Tibial artery (tissue), 4 donors: Measurements from ENCODE around the gene INS.

Experiments
- DNase-seq, 2 donors: peaks; one replicate each; pipeline ENCODE4 v3.0.0-alpha.2; 2019
- H3K27ac ChIP-seq, 2 donors: fragments of 200-600 bp; sonication (generic) in 1 of 2; 1 replicate in 1 of 2; 2 replicates in 1 of 2; pipeline ENCODE4 v1.5.1; 2018 to 2019; ENCODE audit warnings: mild to moderate bottlenecking in 1 of 2
- H3K27me3 ChIP-seq, 2 donors: fragments of 200-600 bp; sonication (generic) in 1 of 2; one replicate each; pipeline versions ENCODE4 v1.5.1 to v1.6.0; 2016 to 2019
- H3K36me3 ChIP-seq, 3 donors: fragments of 200-600 bp; sonication (generic) in 2 of 3; one replicate each; pipeline ENCODE4 v1.5.1; 2016 to 2019; ENCODE audit warnings: mild to moderate bottlenecking in 2 of 3
- H3K4me1 ChIP-seq, 4 donors: fragments of 200-600 bp; sonication (generic) in 2 of 4; 1 replicate in 3 of 4; 2 replicates in 1 of 4; pipeline ENCODE4 v1.5.1; 2016 to 2019
- H3K4me3 ChIP-seq, 2 donors: fragments of 200-600 bp; sonication (generic) in 1 of 2; 1 replicate in 1 of 2; 2 replicates in 1 of 2; pipeline ENCODE4 v1.5.1; 2018 to 2019; ENCODE audit warnings: mild to moderate bottlenecking in 2 of 2
- H3K9me3 ChIP-seq, 3 donors: fragments of 200-600 bp; sonication (generic) in 1 of 3; one replicate each; pipeline ENCODE4 v1.5.1; 2016 to 2019
- intact Hi-C: fragments of 100-400 bp; cut with DNase I; formaldehyde crosslinking; loops from one replicate; pipeline ENCODE4 v1.15.0; 2023; ENCODE audit warnings: low total_unique reads
- TF ChIP-seq, protein P1 (sequence below), 2 experiments: fragments of 200-600 bp in 1 of 2; fragments of 450-650 bp in 1 of 2; IDR thresholded peaks; one replicate each; pipeline ENCODE4 v1.5.1; 2017 to 2019; ENCODE audit warnings: antibody characterized with exemption in 2 of 2, mild to moderate bottlenecking in 1 of 2, moderate library complexity in 1 of 2

INS gene

DNA sequence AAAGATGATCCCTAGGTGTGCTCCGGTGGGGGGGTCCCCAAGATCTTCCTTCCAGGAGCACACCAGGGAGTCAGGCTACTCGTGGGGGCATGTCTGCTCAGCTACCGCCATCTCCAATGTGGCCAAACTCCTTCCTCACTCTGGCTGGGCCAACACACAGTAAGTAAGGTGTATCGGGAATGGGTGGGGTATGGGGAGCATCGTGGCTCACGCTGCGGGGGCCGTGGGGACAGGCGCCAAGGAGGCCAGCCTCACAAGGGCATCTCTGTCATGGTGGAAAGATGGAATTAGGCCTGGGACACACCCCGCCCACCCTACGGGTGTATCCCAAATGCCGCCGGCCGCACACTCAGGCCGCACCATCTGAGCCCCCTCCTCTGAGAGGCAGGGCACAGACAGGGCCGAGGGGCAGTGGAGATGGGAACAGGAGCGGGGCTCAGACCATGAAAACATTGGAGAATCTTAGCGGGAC lies 30.1 kb downstream of the INS start:
- H3K4me1 ChIP-seq: no peaks in the 10 kb centered on the region
- H3K27me3 ChIP-seq: peaks cover 0 to 66% of the 10 kb centered on the region in 2 donors
- intact Hi-C loops: no loop called here
- TF ChIP-seq, protein P1, sequence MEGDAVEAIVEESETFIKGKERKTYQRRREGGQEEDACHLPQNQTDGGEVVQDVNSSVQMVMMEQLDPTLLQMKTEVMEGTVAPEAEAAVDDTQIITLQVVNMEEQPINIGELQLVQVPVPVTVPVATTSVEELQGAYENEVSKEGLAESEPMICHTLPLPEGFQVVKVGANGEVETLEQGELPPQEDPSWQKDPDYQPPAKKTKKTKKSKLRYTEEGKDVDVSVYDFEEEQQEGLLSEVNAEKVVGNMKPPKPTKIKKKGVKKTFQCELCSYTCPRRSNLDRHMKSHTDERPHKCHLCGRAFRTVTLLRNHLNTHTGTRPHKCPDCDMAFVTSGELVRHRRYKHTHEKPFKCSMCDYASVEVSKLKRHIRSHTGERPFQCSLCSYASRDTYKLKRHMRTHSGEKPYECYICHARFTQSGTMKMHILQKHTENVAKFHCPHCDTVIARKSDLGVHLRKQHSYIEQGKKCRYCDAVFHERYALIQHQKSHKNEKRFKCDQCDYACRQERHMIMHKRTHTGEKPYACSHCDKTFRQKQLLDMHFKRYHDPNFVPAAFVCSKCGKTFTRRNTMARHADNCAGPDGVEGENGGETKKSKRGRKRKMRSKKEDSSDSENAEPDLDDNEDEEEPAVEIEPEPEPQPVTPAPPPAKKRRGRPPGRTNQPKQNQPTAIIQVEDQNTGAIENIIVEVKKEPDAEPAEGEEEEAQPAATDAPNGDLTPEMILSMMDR (IDR thresholded peaks at IDR 0.05): no peak
- H3K4me3 ChIP-seq: no peak overlapping the region
- no peak overlapping the region for H3K27ac ChIP-seq
- H3K9me3 ChIP-seq: no peaks in the 10 kb centered on the region
- no peaks in the 10 kb centered on the region for H3K36me3 ChIP-seq
- no peak for DNase-seq

DNA sequence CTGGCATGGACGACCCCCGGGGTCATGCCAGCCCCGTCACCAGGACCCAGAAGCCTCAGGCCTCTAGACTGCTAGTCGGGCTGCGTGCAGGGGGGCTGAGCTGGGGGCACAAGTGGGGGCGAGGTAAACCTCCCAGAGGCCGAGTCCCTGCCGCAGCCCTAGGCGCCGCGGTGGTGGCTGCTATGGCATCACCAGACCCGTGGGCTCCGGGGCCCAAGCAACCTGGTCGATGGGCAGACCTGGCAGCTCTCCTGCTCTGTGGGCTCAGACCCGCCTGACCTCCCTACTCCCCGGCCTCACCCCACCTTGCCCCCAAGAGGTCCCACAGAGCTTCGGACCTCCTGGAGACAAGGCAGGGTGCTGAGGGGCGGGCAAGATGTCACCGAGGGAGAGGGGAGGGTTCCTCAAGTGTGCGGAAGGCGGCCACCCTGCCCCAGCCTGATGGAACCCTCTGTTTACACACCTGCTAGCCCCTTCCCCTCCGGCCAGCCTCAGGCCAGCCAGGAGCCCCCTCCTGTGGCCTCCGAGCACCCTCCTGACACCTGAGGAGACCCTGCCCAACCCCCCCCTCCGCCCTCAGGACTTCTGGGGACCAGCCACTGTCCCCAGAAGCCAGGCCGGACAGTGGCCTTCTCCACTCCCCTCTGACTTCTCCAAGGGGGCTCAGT lies 31.2 kb downstream of the INS start:
- intact Hi-C loops: no loop called here
- no peaks in the 10 kb centered on the region for H3K9me3 ChIP-seq
- no peak overlapping the region for H3K4me3 ChIP-seq
- H3K36me3 ChIP-seq: no peaks in the 10 kb centered on the region
- H3K27ac ChIP-seq: no peak overlapping the region
- TF ChIP-seq, protein P1 (IDR thresholded peaks at IDR 0.05): no peak
- no peaks in the 10 kb centered on the region for H3K4me1 ChIP-seq
- DNase-seq: no peak
- peaks cover 0 to 56% of the 10 kb centered on the region in 2 donors for H3K27me3 ChIP-seq

DNA sequence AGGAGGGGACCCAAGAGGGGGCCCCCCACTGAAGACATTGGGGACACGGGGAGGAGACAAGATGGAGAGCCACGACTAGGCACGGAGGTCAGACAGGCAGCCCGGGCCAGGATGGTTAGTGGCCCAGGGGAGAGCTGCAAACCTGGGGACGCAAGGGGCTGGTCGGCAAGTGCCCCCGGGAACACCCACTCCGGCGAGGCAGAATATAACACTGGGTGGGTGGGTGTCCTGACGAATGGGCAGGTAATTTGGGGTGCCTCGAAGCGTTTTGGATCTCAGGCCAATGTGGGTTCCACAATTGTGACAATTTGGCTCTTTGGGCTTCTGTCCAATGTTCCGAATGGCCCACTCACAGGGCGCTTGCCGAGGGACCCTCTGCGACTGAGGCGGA lies 31.7 kb downstream of the INS start:
- DNase-seq: no peak
- TF ChIP-seq, protein P1 (IDR thresholded peaks at IDR 0.05): no peak
- peaks cover 0 to 55% of the 10 kb centered on the region in 2 donors for H3K27me3 ChIP-seq
- no peaks in the 10 kb centered on the region for H3K9me3 ChIP-seq
- H3K27ac ChIP-seq: no peak overlapping the region
- H3K4me1 ChIP-seq: no peaks in the 10 kb centered on the region
- no peak overlapping the region for H3K4me3 ChIP-seq
- intact Hi-C loops: no loop called here
- no peaks in the 10 kb centered on the region for H3K36me3 ChIP-seq

DNA sequence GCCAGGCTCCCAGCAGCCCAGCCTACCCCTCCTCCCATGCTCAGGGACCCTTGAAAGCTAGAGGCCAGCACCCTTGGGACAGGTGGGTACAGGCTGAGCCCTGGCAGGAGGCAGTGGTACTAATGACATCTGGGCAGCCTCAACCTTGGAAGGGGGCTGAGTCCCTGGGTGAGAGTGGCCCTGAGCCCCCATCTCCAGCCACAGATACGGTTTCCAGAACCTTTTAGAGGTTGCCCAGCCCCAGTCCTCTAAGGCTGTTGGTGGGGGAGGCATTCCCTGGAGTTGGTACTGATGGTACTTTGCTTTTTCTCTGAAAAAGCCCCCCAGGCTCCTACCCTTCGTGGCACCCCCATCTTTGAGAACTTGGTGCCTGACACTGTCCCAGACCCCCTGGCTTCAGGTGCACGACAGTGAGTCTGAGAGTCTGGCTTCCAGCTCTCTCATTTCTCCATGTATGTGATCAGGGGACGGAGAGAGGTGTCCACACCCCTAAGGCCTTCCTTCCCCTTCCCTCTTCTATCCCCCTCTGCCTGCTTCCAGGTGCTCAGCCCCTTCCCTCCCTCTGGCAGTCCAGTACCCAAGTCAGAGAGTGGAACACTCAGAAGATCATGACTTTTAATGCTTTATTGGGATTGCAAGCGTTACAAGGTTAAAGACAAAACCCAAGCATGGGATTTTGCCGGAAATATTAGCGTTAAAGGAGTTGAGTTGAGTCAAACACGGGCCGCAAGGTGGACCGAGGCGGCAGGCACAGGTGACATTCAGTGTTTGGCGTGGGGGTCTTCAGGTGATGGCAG lies 32.3 kb downstream of the INS start:
- TF ChIP-seq, protein P1 (IDR thresholded peaks at IDR 0.05): no peak
- peaks cover 0 to 53% of the 10 kb centered on the region in 2 donors for H3K27me3 ChIP-seq
- no peaks in the 10 kb centered on the region for H3K9me3 ChIP-seq
- intact Hi-C loops: no loop called here
- H3K36me3 ChIP-seq: no peaks in the 10 kb centered on the region
- H3K4me3 ChIP-seq: no peak overlapping the region
- no peak overlapping the region for H3K27ac ChIP-seq
- no peaks in the 10 kb centered on the region for H3K4me1 ChIP-seq
- DNase-seq: no peak

DNA sequence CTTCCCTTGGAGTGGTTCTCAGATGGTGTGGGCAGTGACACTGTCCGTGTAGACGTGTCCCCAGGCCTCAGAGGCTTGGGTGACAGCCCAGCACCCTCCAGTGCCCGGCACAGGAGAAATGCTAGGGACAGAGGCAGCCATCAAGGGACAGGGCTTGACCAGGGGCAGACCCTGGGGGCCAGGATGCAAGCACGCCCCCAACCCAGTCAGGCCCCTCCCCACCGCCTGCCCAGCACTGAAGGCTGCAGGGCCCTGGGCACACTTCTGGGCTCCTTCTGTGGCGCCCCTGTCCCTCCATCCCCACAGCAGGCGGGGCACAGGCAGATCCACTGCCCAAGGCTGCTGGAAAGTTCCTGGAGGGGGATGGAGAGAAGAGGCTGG lies 32.9 kb downstream of the INS start:
- Histone ChIP-seq H3K9me3 (no peaks in the 10 kb centered on the region), H3K27ac (no peak overlapping the region), H3K4me1 (no peaks in the 10 kb centered on the region), H3K27me3 (peaks cover 0 to 53% of the 10 kb centered on the region in 2 donors), H3K4me3 (no peak overlapping the region), H3K36me3 (no peaks in the 10 kb centered on the region)
- intact Hi-C loops: no loop called here
- DNase-seq: no peak
- TF ChIP-seq, protein P1 (IDR thresholded peaks at IDR 0.05): no peak
